Activated CD8-positive, alpha-beta T cell treated with anti-CD3 and anti-CD28 coated beads for 36 hours (primary cell): ENCODE data around the gene SEBOX. TPM values are rescaled to one million over a fixed set of nuclear protein-coding genes. Genes with fewer than 3 reads are reported as not detected.

Experiments
- ATAC-seq: fragments of 200-7000 bp; cut with Tn5 transposase; one replicate; pipeline ENCODE4 v1.10.0; 2021; ENCODE audit warnings: mild to moderate bottlenecking, moderate library complexity
- CTCF ChIA-PET: fragments of 350-600 bp; sonication (Branson Sonifier 250); formaldehyde crosslinking; loops from one replicate; lab custom pipeline; 2021; ENCODE audit warnings: antibody characterized with exemption; lab: Charles Lee
- POLR2A ChIA-PET: fragments of 350-600 bp; sonication (Branson Sonifier 250); formaldehyde crosslinking; loops from one replicate; lab custom pipeline; 2021; ENCODE audit warnings: antibody characterized with exemption; lab: Charles Lee
- DNase-seq: peaks from one replicate; pipeline ENCODE4 v3.0.0-alpha.2; 2020
- H3K27ac Mint-ChIP-seq: one replicate; pipeline ENCODE4 v1.8.0; 2021; ENCODE audit warnings: mild to moderate bottlenecking, mixed read lengths
- H3K27me3 Mint-ChIP-seq: one replicate; pipeline ENCODE4 v1.8.0; 2021; ENCODE audit warnings: mixed read lengths
- H3K36me3 Mint-ChIP-seq: one replicate; pipeline ENCODE4 v1.8.0; 2021; ENCODE audit warnings: low read depth, mixed read lengths
- H3K4me1 Mint-ChIP-seq: one replicate; pipeline ENCODE4 v1.8.0; 2021; ENCODE audit warnings: low read depth, mixed read lengths
- H3K4me3 Mint-ChIP-seq: one replicate; pipeline ENCODE4 v1.8.0; 2021; ENCODE audit warnings: mild to moderate bottlenecking, moderate library complexity, mixed read lengths
- H3K9me3 Mint-ChIP-seq: one replicate; pipeline ENCODE4 v1.8.0; 2021; ENCODE audit warnings: mixed read lengths
- CTCF ChIP-seq: fragments of 200-600 bp; IDR thresholded peaks from one replicate; pipeline ENCODE4 v1.8.0; 2022; ENCODE audit warnings: antibody characterized with exemption, mild to moderate bottlenecking
- intact Hi-C: fragments of 100-400 bp; cut with micrococcal nuclease; formaldehyde crosslinking; loops from one replicate; pipeline ENCODE4 v1.10.0; 2022
- total RNA-seq, 2 experiments: library from RNA; stranded (reverse); gene quantifications; one replicate each; pipeline ENCODE4 v1.2.3, GENCODE V29; 2021

The SEBOX gene
- total RNA-seq, 2 experiments from 2014 or later = not detected

- POLR2A ChIA-PET = interaction anchor here (1.3 to 1.9 kb wide), 3 partner anchors 8 to 15 kb away, joined by 3 to 5 read pairs (median 3); partner anchors contain the start of gene SLC46A1
- Mint-ChIP-seq H3K27ac (no peak overlapping the region), H3K4me1 (no peaks in the 10 kb centered on the region), H3K36me3 (peaks cover 15% of the 10 kb centered on the region), H3K9me3 (no peaks in the 10 kb centered on the region), H3K27me3 (no peaks in the 10 kb centered on the region), H3K4me3 (no peak overlapping the region)
- DNase-seq = no peak
- TF ChIP-seq CTCF = no peak
- CTCF ChIA-PET = interaction anchor here (2.3 kb wide), 1 partner anchor 20 kb away, joined by 8 read pairs; no protein-coding TSS in a partner anchor
- ATAC-seq = no peak
- intact Hi-C loops = no loop called here
These were observed 31.0 kb upstream of the SEBOX start for GRCh38 chr17:28395968-28396367.

- CTCF ChIA-PET = interaction anchor here (2.3 kb wide), 1 partner anchor 21 kb away, joined by 8 read pairs; no protein-coding TSS in a partner anchor
These were observed 30.4 kb upstream of the SEBOX start for GRCh38 chr17:28395426-28395825.

GRCh38 chr17:28394337-28395116, 29.5 kb upstream of the SEBOX start:
- Mint-ChIP-seq H3K9me3 (no peaks in the 10 kb centered on the region), H3K4me1 (no peaks in the 10 kb centered on the region), H3K27ac (no peak overlapping the region), H3K36me3 (peaks cover 17% of the 10 kb centered on the region), H3K27me3 (no peaks in the 10 kb centered on the region), H3K4me3 (no peak overlapping the region)
- DNase-seq = no peak
- TF ChIP-seq CTCF = no peak
- ChIA-PET CTCF (interaction anchor here (2.3 kb wide), 1 partner anchor 22 kb away, joined by 8 read pairs; no protein-coding TSS in a partner anchor), POLR2A (interaction anchor here (0.6 to 1.4 kb wide), 3 partner anchors 10 to 155 kb away, joined by 3 to 4 read pairs (median 3); no protein-coding TSS in a partner anchor)
- no peak for ATAC-seq
- intact Hi-C loops = no loop called here

More at GRCh38 chr17:28395426-28395825, 30.4 kb upstream of the SEBOX start:
- H3K4me1 Mint-ChIP-seq = no peaks in the 10 kb centered on the region
- no peak overlapping the region for H3K27ac Mint-ChIP-seq
- H3K27me3 Mint-ChIP-seq = no peaks in the 10 kb centered on the region
- peaks cover 17% of the 10 kb centered on the region for H3K36me3 Mint-ChIP-seq
- no peak overlapping the region for H3K4me3 Mint-ChIP-seq
- ATAC-seq (no peak), DNase-seq (no peak)
- no peaks in the 10 kb centered on the region for H3K9me3 Mint-ChIP-seq
- no peak for TF ChIP-seq CTCF
- intact Hi-C loops = no loop called here
- POLR2A ChIA-PET = interaction anchor here (1.3 to 1.5 kb wide), 2 partner anchors 9 to 15 kb away, joined by 3 read pairs; no protein-coding TSS in a partner anchor

- Mint-ChIP-seq H3K27me3 (no peaks in the 10 kb centered on the region), H3K27ac (no peak overlapping the region), H3K4me1 (no peaks in the 10 kb centered on the region), H3K4me3 (no peak overlapping the region), H3K36me3 (peaks cover 23% of the 10 kb centered on the region), H3K9me3 (no peaks in the 10 kb centered on the region)
- no peak for ATAC-seq
- CTCF ChIA-PET = interaction anchor here (1.1 kb wide), 1 partner anchor 24 kb away, joined by 4 read pairs; no protein-coding TSS in a partner anchor
- intact Hi-C loops = no loop called here
- TF ChIP-seq CTCF = no peak
- no peak for DNase-seq
- POLR2A ChIA-PET = no interaction called here
These were observed 27.5 kb upstream of the SEBOX start for GRCh38 chr17:28392491-28392890.

- H3K27me3 Mint-ChIP-seq = no peaks in the 10 kb centered on the region
- H3K4me3 Mint-ChIP-seq = no peak overlapping the region
- no peak overlapping the region for H3K27ac Mint-ChIP-seq
- H3K4me1 Mint-ChIP-seq = no peaks in the 10 kb centered on the region
- H3K9me3 Mint-ChIP-seq = no peaks in the 10 kb centered on the region
- ChIA-PET CTCF (interaction anchor here (1.1 to 1.4 kb wide), 2 partner anchors 9 to 25 kb away, joined by 4 to 5 read pairs; no protein-coding TSS in a partner anchor), POLR2A (no interaction called here)
- ATAC-seq (no peak), DNase-seq (no peak)
- TF ChIP-seq CTCF = no peak
- peaks cover 23% of the 10 kb centered on the region for H3K36me3 Mint-ChIP-seq
- intact Hi-C loops = no loop called here
These were observed 26.4 kb upstream of the SEBOX start for GRCh38 chr17:28391401-28391800.
